LHCN-M2 (cell line): Measurements from ENCODE around the gene FBXO15. TPM values are rescaled to one million over a fixed set of nuclear protein-coding genes. Genes with fewer than 3 reads are reported as not detected.

Source experiments
- DNase-seq: peaks from one replicate; pipeline ENCODE4 v3.0.0-alpha.2; 2012; ENCODE audit warnings: low read depth
- total RNA-seq: library from RNA; depleted of rRNA; stranded (reverse); fragments of >200 nt; gene quantifications from 2 replicates; pipeline ENCODE4 v1.2.3, GENCODE V29; 2014; rRNA removed

FBXO15 gene
- total RNA-seq, 1 experiment from 2014 or later = 0.29 TPM

GRCh38 chr18:74063023-74063422, 84.6 kb downstream of the FBXO15 start:
- no peak for DNase-seq

- DNase-seq = no peak
Observed at GRCh38 chr18:74062037-74062436, 85.6 kb downstream of the FBXO15 start.

- DNase-seq = no peak
Observed at GRCh38 chr18:74060579-74060978, 87.1 kb downstream of the FBXO15 start.

- no peak for DNase-seq
Observed at GRCh38 chr18:74050807-74051206, 96.8 kb downstream of the FBXO15 start.

GRCh38 chr18:74040459-74041332, 106.9 kb downstream of the FBXO15 start:
- DNase-seq = no peak

GRCh38 chr18:74040008-74040407, 107.6 kb downstream of the FBXO15 start:
- no peak for DNase-seq

- DNase-seq = no peak
Observed at GRCh38 chr18:74029161-74029560, 118.5 kb downstream of the FBXO15 start.

Other genes with a start within 250 kb of the FBXO15 start
- gene TIMM21, start 689 bp upstream of the FBXO15 start, total RNA-seq = 41.8 and 51.7 TPM in 2 replicates
- gene CYB5A, start 144.1 kb upstream of the FBXO15 start, total RNA-seq = 48.4 and 60.4 TPM in 2 replicates
- not detected in 2 replicates for gene C18orf63, start 168.0 kb upstream of the FBXO15 start, total RNA-seq